H9 (cell line): Measurements from ENCODE around the gene DPH6. TPM values are rescaled to one million over a fixed set of nuclear protein-coding genes. Genes with fewer than 3 reads are reported as not detected.

Source experiments
- DNase-seq: peaks from one replicate; pipeline ENCODE4 v3.0.0-alpha.2; 2017
- H2AFZ ChIP-seq: one replicate; pipeline ENCODE4 v1.6.1; 2013; ENCODE audit warnings: mild to moderate bottlenecking, low read length, control low read depth, moderate library complexity
- H2AK5ac ChIP-seq: 2 replicates; pipeline ENCODE4 v1.6.1; 2013; ENCODE audit warnings: low read length, control low read depth, mixed read lengths; ENCODE audit not compliant: insufficient read length
- H2BK120ac ChIP-seq: one replicate; pipeline ENCODE4 v1.6.1; 2013; ENCODE audit warnings: low read depth, mild to moderate bottlenecking, low read length, control low read depth, inconsistent platforms; ENCODE audit not compliant: poor library complexity, severe bottlenecking
- H2BK12ac ChIP-seq: 2 replicates; pipeline ENCODE4 v1.6.1; 2013; ENCODE audit warnings: low read length, control low read depth, mixed read lengths, low read depth; ENCODE audit not compliant: insufficient read length
- H2BK15ac ChIP-seq: 2 replicates; pipeline ENCODE4 v1.6.1; 2013; ENCODE audit warnings: low read depth, low read length, control low read depth
- H2BK20ac ChIP-seq: one replicate; pipeline ENCODE4 v1.6.1; 2013; ENCODE audit warnings: low read depth, mild to moderate bottlenecking, low read length, control low read depth, inconsistent platforms; ENCODE audit not compliant: poor library complexity, severe bottlenecking
- H2BK5ac ChIP-seq: 2 replicates; pipeline ENCODE4 v1.6.1; 2013; ENCODE audit warnings: low read length, control low read depth, mixed read lengths; ENCODE audit not compliant: insufficient read length
- H3K14ac ChIP-seq: 2 replicates; pipeline ENCODE4 v1.6.1; 2013; ENCODE audit warnings: low read length, control low read depth; ENCODE audit not compliant: insufficient read depth
- H3K18ac ChIP-seq: 2 replicates; pipeline ENCODE4 v1.6.1; 2013; ENCODE audit warnings: low read depth, mild to moderate bottlenecking, mixed read lengths, low read length, control low read depth; ENCODE audit not compliant: insufficient read length
- H3K23ac ChIP-seq: 2 replicates; pipeline ENCODE4 v1.6.1; 2013; ENCODE audit warnings: low read length, control low read depth, mixed read lengths, low read depth; ENCODE audit not compliant: insufficient read length
- H3K23me2 ChIP-seq: 2 replicates; pipeline ENCODE4 v1.6.1; 2013; ENCODE audit warnings: low read depth, mild to moderate bottlenecking, mixed read lengths, low read length, control low read depth; ENCODE audit not compliant: insufficient read length, poor library complexity, severe bottlenecking
- H3K27ac ChIP-seq: 2 replicates; pipeline ENCODE4 v1.5.1; 2013; ENCODE audit warnings: low read length, control low read depth, mixed read lengths, low read depth; ENCODE audit not compliant: insufficient read length
- H3K27me3 ChIP-seq: 2 replicates; pipeline ENCODE4 v1.6.1; 2013; ENCODE audit warnings: low read length, control low read depth, inconsistent platforms; ENCODE audit not compliant: insufficient read depth
- H3K4ac ChIP-seq: 2 replicates; pipeline ENCODE4 v1.6.1; 2013; ENCODE audit warnings: low read depth, mild to moderate bottlenecking, control low read depth, inconsistent platforms, low read length, moderate library complexity
- H3K4me1 ChIP-seq: 2 replicates; pipeline ENCODE4 v1.6.1; 2013; ENCODE audit warnings: low read length, control low read depth, inconsistent platforms; ENCODE audit not compliant: insufficient read depth
- H3K4me2 ChIP-seq: 2 replicates; pipeline ENCODE4 v1.6.1; 2013; ENCODE audit warnings: low read length, control low read depth, mixed read lengths; ENCODE audit not compliant: insufficient read length, insufficient read depth
- H3K56ac ChIP-seq: 2 replicates; pipeline ENCODE4 v1.6.1; 2013; ENCODE audit warnings: low read depth, mild to moderate bottlenecking, mixed read lengths, low read length, control low read depth; ENCODE audit not compliant: insufficient read length
- H3K79me1 ChIP-seq: 2 replicates; pipeline ENCODE4 v1.6.1; 2013; ENCODE audit warnings: low read depth, mild to moderate bottlenecking, moderate library complexity, low read length, control low read depth, inconsistent platforms; ENCODE audit not compliant: insufficient read depth, poor library complexity, severe bottlenecking
- H3K79me2 ChIP-seq: 2 replicates; pipeline ENCODE4 v1.6.1; 2013; ENCODE audit warnings: low read length, control low read depth, inconsistent platforms; ENCODE audit not compliant: insufficient read depth
- H3K9ac ChIP-seq: 2 replicates; pipeline ENCODE4 v1.6.1; 2013; ENCODE audit warnings: low read length, control low read depth, mixed read lengths; ENCODE audit not compliant: insufficient read length; ENCODE audit errors: extremely low read depth
- H3K9me3 ChIP-seq: one replicate; pipeline ENCODE4 v1.6.1; 2013; ENCODE audit warnings: low read depth, low read length, inconsistent platforms; ENCODE audit not compliant: control insufficient read depth
- H3T11ph ChIP-seq: one replicate; pipeline ENCODE4 v1.6.1; 2013; ENCODE audit warnings: mild to moderate bottlenecking, low read length, control low read depth, inconsistent platforms
- H4K20me1 ChIP-seq: one replicate; pipeline ENCODE4 v1.6.1; 2013; ENCODE audit not compliant: control insufficient read depth, insufficient read length, insufficient read depth
- H4K5ac ChIP-seq: 2 replicates; pipeline ENCODE4 v1.6.1; 2013; ENCODE audit warnings: low read depth, mild to moderate bottlenecking, mixed read lengths, low read length, control low read depth; ENCODE audit not compliant: insufficient read length
- H4K8ac ChIP-seq: replicated peaks from 2 replicates; pipeline ENCODE4 v1.6.1; 2013; ENCODE audit warnings: low read length, control low read depth, mixed read lengths, low read depth; ENCODE audit not compliant: insufficient read length
- H4K91ac ChIP-seq: 2 replicates; pipeline ENCODE4 v1.6.1; 2013; ENCODE audit warnings: low read depth, mild to moderate bottlenecking, moderate library complexity, mixed read lengths, low read length, control low read depth; ENCODE audit not compliant: insufficient read length
- H3K27ac Mint-ChIP-seq, 3 experiments: 2 replicates in 2 of 3; 3 replicates in 1 of 3; pipeline ENCODE4 v1.8.0; 2020 to 2021; ENCODE audit warnings: mixed read lengths in 3 of 3, mild to moderate bottlenecking in 1 of 3, moderate library complexity in 1 of 3
- H3K27me3 Mint-ChIP-seq: 2 replicates; pipeline ENCODE4 v1.8.0; 2021; ENCODE audit warnings: low read depth, mild to moderate bottlenecking, moderate library complexity, mixed read lengths
- H3K36me3 Mint-ChIP-seq, 3 experiments: 2 replicates in 2 of 3; 3 replicates in 1 of 3; pipeline ENCODE4 v1.8.0; 2020 to 2021; ENCODE audit warnings: low read depth in 3 of 3, mixed read lengths in 3 of 3; ENCODE audit not compliant: insufficient read depth in 1 of 3
- H3K4me1 Mint-ChIP-seq, 2 experiments: 2 replicates each; pipeline ENCODE4 v1.8.0; 2020; ENCODE audit warnings: mixed read lengths in 2 of 2
- H3K4me3 Mint-ChIP-seq, 2 experiments: 2 replicates in 1 of 2; 3 replicates in 1 of 2; pipeline ENCODE4 v1.8.0; 2020 to 2021; ENCODE audit warnings: mild to moderate bottlenecking in 2 of 2, mixed read lengths in 2 of 2, moderate library complexity in 1 of 2
- H3K9me3 Mint-ChIP-seq, 2 experiments: 2 replicates in 1 of 2; 3 replicates in 1 of 2; pipeline ENCODE4 v1.8.0; 2020; ENCODE audit warnings: mild to moderate bottlenecking in 2 of 2, mixed read lengths in 2 of 2, moderate library complexity in 1 of 2
- CTCF ChIP-seq: fragments of 200-600 bp; sonication (generic); conservative IDR thresholded peaks from 3 replicates; pipeline ENCODE4 v1.8.0; 2021; ENCODE audit warnings: antibody characterized with exemption, mild to moderate bottlenecking
- WGBS: extraction: QIAGEN DNeasy Blood & Tissue Kit; methylation state at CpG from one replicate; pipeline ENCODE4 v1.1.7; 2013; ENCODE audit warnings: missing lambda C conversion rate, low lambda C conversion rate, mixed read lengths; ENCODE audit not compliant: insufficient read length; ENCODE audit errors: extremely low coverage; 5-methylcytosine and 5-hydroxymethylcytosine counted together
- total RNA-seq: library from RNA; stranded (reverse); gene quantifications from 2 replicates; pipeline ENCODE4 v1.2.1, GENCODE V29; 2021

Gene DPH6
- total RNA-seq, 1 experiment from 2014 or later, result 42.0 TPM

GRCh38 chr15:35330916-35331315, 215.0 kb downstream of the DPH6 start:
- no peaks in the 10 kb centered on the region; a peak in 1 of 7 replicates for H3K36me3 Mint-ChIP-seq
- no CpG with 5 or more reads among the region's 3 CpGs for WGBS

More at GRCh38 chr15:35330916-35331315, 215.0 kb downstream of the DPH6 start:
- Histone ChIP-seq H2BK12ac (no peak overlapping the region), H3K23me2 (no peaks in the 10 kb centered on the region), H3K27me3 (no peaks in the 10 kb centered on the region), H3K18ac (no peak overlapping the region), H3K79me1 (no peaks in the 10 kb centered on the region), H3K4me1 (no peaks in the 10 kb centered on the region), H4K8ac (no peak overlapping the region), H3K4me2 (no peak overlapping the region), H2BK20ac (no peak overlapping the region), H3K4ac (no peak overlapping the region), H2BK15ac (no peak overlapping the region), H2BK5ac (no peak overlapping the region), H2BK120ac (no peak overlapping the region), H4K91ac (no peak overlapping the region), H4K5ac (no peak overlapping the region), H4K20me1 (no peaks in the 10 kb centered on the region), H3K9ac (no peak overlapping the region), H2AFZ (no peak overlapping the region), H3K14ac (no peak overlapping the region), H2AK5ac (no peak overlapping the region), H3K79me2 (no peaks in the 10 kb centered on the region), H3K56ac (no peak overlapping the region), H3K9me3 (no peaks in the 10 kb centered on the region), H3K27ac (no peak overlapping the region), H3K23ac (no peak overlapping the region), H3T11ph (no peak overlapping the region)
- Mint-ChIP-seq H3K27me3 (no peaks in the 10 kb centered on the region), H3K4me3 (no peak overlapping the region), H3K9me3 (no peaks in the 10 kb centered on the region; a peak in 1 of 5 replicates), H3K27ac (no peak overlapping the region), H3K4me1 (peaks cover 0 to 2% of the 10 kb centered on the region in 2 experiments; a peak in 1 of 4 replicates)
- no peak for DNase-seq
- no peak for TF ChIP-seq CTCF
